Measurements from ENCODE around the gene ATP9A. TPM values are rescaled to one million over a fixed set of nuclear protein-coding genes. Genes with fewer than 3 reads are reported as not detected.
"Not testable (repeated sequence)": the region's sequence is repeated elsewhere in the genome, so short reads cannot be mapped to it uniquely, and the experiment has no call there.

ATP9A gene
- total RNA-seq, 2 experiments from 2014 or later, result 0.58 to 0.65 TPM

- Mint-ChIP-seq H3K36me3 (ENCODE audit: low read depth) (no peaks in the 10 kb centered on the region), H3K27me3 (peaks cover 6% of the 10 kb centered on the region), H3K4me1 (ENCODE audit: low read depth) (peaks cover 9% of the 10 kb centered on the region), H3K27ac (no peak overlapping the region), H3K9me3 (no peaks in the 10 kb centered on the region), H3K4me3 (no peak overlapping the region)
- TF ChIP-seq CTCF (IDR thresholded peaks at IDR 0.05), result no peak
- ChIA-PET CTCF (no interaction called here), POLR2A (no interaction called here)
- intact Hi-C loops (cut with micrococcal nuclease), result no loop called here
- ATAC-seq (no peak), DNase-seq (no peak)
These were observed 40.3 kb downstream of the ATP9A start for GRCh38 chr20:51727872-51728271.

- POLR2A ChIA-PET, result no interaction called here
- H3K4me1 Mint-ChIP-seq (ENCODE audit: low read depth), result no peaks in the 10 kb centered on the region
- TF ChIP-seq CTCF (IDR thresholded peaks at IDR 0.05), result no peak
- H3K36me3 Mint-ChIP-seq (ENCODE audit: low read depth), result no peaks in the 10 kb centered on the region
- ATAC-seq, result no peak
- no peaks in the 10 kb centered on the region for H3K9me3 Mint-ChIP-seq
- DNase-seq, result no peak
- intact Hi-C loops (cut with micrococcal nuclease), result no loop called here
- CTCF ChIA-PET, result no interaction called here
- no peak overlapping the region for H3K27ac Mint-ChIP-seq
- H3K4me3 Mint-ChIP-seq, result no peak overlapping the region
- H3K27me3 Mint-ChIP-seq, result peaks cover 6% of the 10 kb centered on the region
These were observed 42.5 kb downstream of the ATP9A start for GRCh38 chr20:51725584-51726176.

- POLR2A ChIA-PET; H3K36me3 Mint-ChIP-seq (ENCODE audit: low read depth); H3K4me1 Mint-ChIP-seq (ENCODE audit: low read depth); H3K9me3 Mint-ChIP-seq; H3K27me3 Mint-ChIP-seq; ATAC-seq; H3K4me3 Mint-ChIP-seq; intact Hi-C loops (cut with micrococcal nuclease); H3K27ac Mint-ChIP-seq; DNase-seq; CTCF ChIA-PET: not testable (repeated sequence)
These were observed 45.2 kb downstream of the ATP9A start for GRCh38 chr20:51723026-51723425.

- H3K36me3 Mint-ChIP-seq (ENCODE audit: low read depth); H3K9me3 Mint-ChIP-seq; intact Hi-C loops (cut with micrococcal nuclease); CTCF ChIA-PET; H3K4me1 Mint-ChIP-seq (ENCODE audit: low read depth); ATAC-seq; H3K4me3 Mint-ChIP-seq; H3K27me3 Mint-ChIP-seq; POLR2A ChIA-PET; DNase-seq; H3K27ac Mint-ChIP-seq: not testable (repeated sequence)
These were observed 45.9 kb downstream of the ATP9A start for GRCh38 chr20:51722246-51722645.

GRCh38 chr20:51720854-51721253 lies 47.3 kb downstream of the ATP9A start:
- H3K4me3 Mint-ChIP-seq, result no peak overlapping the region
- TF ChIP-seq CTCF (IDR thresholded peaks at IDR 0.05), result no peak
- peaks cover 6% of the 10 kb centered on the region for H3K27me3 Mint-ChIP-seq
- no peak overlapping the region for H3K27ac Mint-ChIP-seq
- DNase-seq (no peak), ATAC-seq (peak; percentile 7)
- intact Hi-C loops (cut with micrococcal nuclease), result no loop called here
- no peaks in the 10 kb centered on the region for H3K36me3 Mint-ChIP-seq (ENCODE audit: low read depth)
- H3K9me3 Mint-ChIP-seq, result no peaks in the 10 kb centered on the region
- ChIA-PET POLR2A (no interaction called here), CTCF (interaction anchor here (1.6 kb wide), 1 partner anchor 20 kb away, joined by 4 read pairs; no protein-coding TSS in a partner anchor)
- H3K4me1 Mint-ChIP-seq (ENCODE audit: low read depth), result peaks cover 5% of the 10 kb centered on the region

- no peak for TF ChIP-seq CTCF (IDR thresholded peaks at IDR 0.05)
- Mint-ChIP-seq H3K4me1 (ENCODE audit: low read depth) (peaks cover 10% of the 10 kb centered on the region), H3K9me3 (no peaks in the 10 kb centered on the region), H3K27ac (no peak overlapping the region), H3K4me3 (no peak overlapping the region), H3K27me3 (peaks cover 6% of the 10 kb centered on the region), H3K36me3 (ENCODE audit: low read depth) (no peaks in the 10 kb centered on the region)
- intact Hi-C loops (cut with micrococcal nuclease), result no loop called here
- ChIA-PET POLR2A (no interaction called here), CTCF (interaction anchor here (1.6 kb wide), 1 partner anchor 20 kb away, joined by 4 read pairs; no protein-coding TSS in a partner anchor)
- ATAC-seq, result no peak
- no peak for DNase-seq
These were observed 47.8 kb downstream of the ATP9A start for GRCh38 chr20:51720384-51720783.

All from activated CD8-positive, alpha-beta T cell treated with anti-CD3 and anti-CD28 coated beads for 36 hours (primary cell).